Neural crest cell (in vitro differentiated cells): ENCODE results near the gene MRGPRF. TPM values are rescaled to one million over a fixed set of nuclear protein-coding genes. Genes with fewer than 3 reads are reported as not detected.

Source experiments
- DNase-seq: peaks from one replicate; pipeline ENCODE4 v3.0.0; 2021; ENCODE audit warnings: low read depth, mixed read lengths, low spot score
- H3K27ac Mint-ChIP-seq: one replicate; pipeline ENCODE4 v1.8.0; 2021; ENCODE audit warnings: mild to moderate bottlenecking, mixed read lengths; ENCODE audit not compliant: unreplicated experiment
- H3K27me3 Mint-ChIP-seq: 2 replicates; pipeline ENCODE4 v1.8.0; 2021; ENCODE audit warnings: low read depth, mild to moderate bottlenecking, mixed read lengths
- H3K36me3 Mint-ChIP-seq: 2 replicates; pipeline ENCODE4 v1.8.0; 2021; ENCODE audit warnings: low read depth, mild to moderate bottlenecking, mixed read lengths
- H3K4me1 Mint-ChIP-seq: 2 replicates; pipeline ENCODE4 v1.8.0; 2021; ENCODE audit warnings: mixed read lengths
- H3K4me3 Mint-ChIP-seq: one replicate; pipeline ENCODE4 v1.8.0; 2021; ENCODE audit warnings: mild to moderate bottlenecking, mixed read lengths
- H3K9me3 Mint-ChIP-seq: 2 replicates; pipeline ENCODE4 v1.8.0; 2021; ENCODE audit warnings: mixed read lengths
- total RNA-seq: library from RNA; stranded (reverse); gene quantifications from 2 replicates; pipeline ENCODE4 v1.2.1, GENCODE V29; 2021
- TF ChIP-seq, protein P1 (sequence below): fragments of 200-600 bp; sonication (generic); conservative IDR thresholded peaks from 2 replicates; pipeline ENCODE4 v1.5.0; 2021; ENCODE audit warnings: antibody characterized with exemption, mild to moderate bottlenecking

MRGPRF gene
- total RNA-seq, 1 donor from 2014 or later, result 0.23 TPM

DNA sequence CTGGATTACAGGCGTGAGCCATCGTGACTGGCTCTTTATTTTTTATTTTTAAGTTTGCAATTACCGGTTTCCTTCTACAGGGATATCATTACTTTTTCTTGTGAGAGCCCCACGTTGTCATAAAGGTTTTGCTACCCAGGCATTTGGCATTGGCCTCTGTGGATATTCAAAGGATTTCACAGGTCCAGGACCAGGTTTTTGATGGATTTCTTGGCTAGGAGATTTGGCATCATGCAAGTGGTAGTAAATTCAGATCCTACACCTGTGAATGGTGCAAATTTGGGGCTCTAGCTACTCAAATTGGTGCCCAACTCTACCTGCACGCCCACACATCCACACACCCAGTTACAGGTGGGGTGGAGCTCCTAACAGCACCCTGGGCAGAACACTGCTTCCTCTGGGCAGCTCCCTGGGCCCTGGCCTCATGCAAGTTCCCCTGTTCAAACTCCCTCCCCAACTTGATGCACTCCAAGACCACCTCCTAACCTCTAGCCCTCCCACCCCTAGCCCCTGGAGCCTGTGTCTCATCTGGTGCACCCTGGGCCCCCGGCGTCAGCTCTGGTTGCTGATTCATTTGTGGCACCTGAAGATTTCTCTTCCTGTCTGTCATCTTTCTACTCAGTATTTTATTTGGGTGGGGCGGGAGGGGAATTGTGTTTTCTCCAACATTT, 23.0 kb downstream of the MRGPRF start:
- DNase-seq, result no peak
- peaks cover 2% of the 10 kb centered on the region for H3K9me3 Mint-ChIP-seq
- TF ChIP-seq, protein P1, sequence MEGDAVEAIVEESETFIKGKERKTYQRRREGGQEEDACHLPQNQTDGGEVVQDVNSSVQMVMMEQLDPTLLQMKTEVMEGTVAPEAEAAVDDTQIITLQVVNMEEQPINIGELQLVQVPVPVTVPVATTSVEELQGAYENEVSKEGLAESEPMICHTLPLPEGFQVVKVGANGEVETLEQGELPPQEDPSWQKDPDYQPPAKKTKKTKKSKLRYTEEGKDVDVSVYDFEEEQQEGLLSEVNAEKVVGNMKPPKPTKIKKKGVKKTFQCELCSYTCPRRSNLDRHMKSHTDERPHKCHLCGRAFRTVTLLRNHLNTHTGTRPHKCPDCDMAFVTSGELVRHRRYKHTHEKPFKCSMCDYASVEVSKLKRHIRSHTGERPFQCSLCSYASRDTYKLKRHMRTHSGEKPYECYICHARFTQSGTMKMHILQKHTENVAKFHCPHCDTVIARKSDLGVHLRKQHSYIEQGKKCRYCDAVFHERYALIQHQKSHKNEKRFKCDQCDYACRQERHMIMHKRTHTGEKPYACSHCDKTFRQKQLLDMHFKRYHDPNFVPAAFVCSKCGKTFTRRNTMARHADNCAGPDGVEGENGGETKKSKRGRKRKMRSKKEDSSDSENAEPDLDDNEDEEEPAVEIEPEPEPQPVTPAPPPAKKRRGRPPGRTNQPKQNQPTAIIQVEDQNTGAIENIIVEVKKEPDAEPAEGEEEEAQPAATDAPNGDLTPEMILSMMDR, result no peak
- no peaks in the 10 kb centered on the region for H3K36me3 Mint-ChIP-seq
- no peak overlapping the region for H3K4me3 Mint-ChIP-seq
- H3K27me3 Mint-ChIP-seq, result peaks cover 41% of the 10 kb centered on the region
- no peak overlapping the region for H3K27ac Mint-ChIP-seq
- no peaks in the 10 kb centered on the region for H3K4me1 Mint-ChIP-seq

DNA sequence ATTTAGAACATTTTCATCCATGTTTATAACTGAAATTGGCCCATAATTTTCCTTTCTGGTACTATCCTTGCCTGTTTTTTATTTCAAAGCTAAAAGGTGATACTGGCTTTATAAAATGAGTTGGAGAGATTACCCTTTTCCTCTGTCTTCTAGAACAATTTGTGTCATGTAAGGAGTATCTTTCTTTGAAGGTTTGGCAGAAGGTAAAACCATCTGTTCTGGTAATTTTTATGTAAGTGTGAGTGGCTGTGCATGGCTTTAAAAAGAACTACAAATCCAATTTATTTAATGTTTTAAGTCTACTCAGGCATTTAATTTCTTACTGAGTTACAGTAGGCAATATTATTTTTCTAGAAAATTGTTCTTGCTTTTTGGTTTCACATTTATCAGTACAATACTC, 24.6 kb downstream of the MRGPRF start:
- no peak for DNase-seq
- H3K4me1 Mint-ChIP-seq, result no peaks in the 10 kb centered on the region
- TF ChIP-seq, protein P1, result no peak
- H3K9me3 Mint-ChIP-seq, result peaks cover 2% of the 10 kb centered on the region
- H3K27ac Mint-ChIP-seq, result no peak overlapping the region
- no peak overlapping the region for H3K4me3 Mint-ChIP-seq
- peaks cover 42% of the 10 kb centered on the region for H3K27me3 Mint-ChIP-seq
- H3K36me3 Mint-ChIP-seq, result no peaks in the 10 kb centered on the region

GRCh38 chr11:68987211-68987610, 25.8 kb downstream of the MRGPRF start:
- Mint-ChIP-seq H3K9me3 (peaks cover 2% of the 10 kb centered on the region), H3K4me3 (no peak overlapping the region), H3K27me3 (peaks cover 48% of the 10 kb centered on the region), H3K36me3 (no peaks in the 10 kb centered on the region), H3K27ac (no peak overlapping the region), H3K4me1 (no peaks in the 10 kb centered on the region)
- no peak for DNase-seq
- TF ChIP-seq, protein P1, result no peak

DNA sequence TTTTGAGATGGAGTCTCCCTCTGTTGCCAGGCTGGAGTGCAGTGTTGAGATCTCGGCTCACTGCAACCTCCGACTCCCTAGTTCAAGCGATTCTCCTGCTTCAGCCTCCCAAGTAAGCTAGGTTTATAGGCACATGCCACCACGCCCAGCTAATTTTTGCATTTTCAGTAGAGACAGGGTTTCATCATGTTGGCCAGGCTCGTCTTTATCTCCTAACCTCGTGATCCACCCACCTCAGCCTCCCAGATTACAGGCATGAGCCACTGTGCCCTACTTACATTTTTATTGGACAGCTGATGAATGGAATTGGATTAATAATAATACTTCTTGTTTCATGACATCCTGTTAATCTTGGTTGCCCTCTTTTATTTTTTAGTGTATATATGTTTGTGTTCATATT, 29.2 kb downstream of the MRGPRF start:
- Mint-ChIP-seq H3K4me1 (no peaks in the 10 kb centered on the region), H3K36me3 (no peaks in the 10 kb centered on the region), H3K4me3 (no peak overlapping the region), H3K27me3 (peaks cover 32% of the 10 kb centered on the region), H3K27ac (no peak overlapping the region), H3K9me3 (peaks cover 7% of the 10 kb centered on the region)
- TF ChIP-seq, protein P1, result no peak
- DNase-seq, result no peak

GRCh38 chr11:68982134-68982533, 30.9 kb downstream of the MRGPRF start:
- no peak overlapping the region for H3K4me3 Mint-ChIP-seq
- H3K27me3 Mint-ChIP-seq, result peaks cover 20% of the 10 kb centered on the region
- DNase-seq, result no peak
- H3K27ac Mint-ChIP-seq, result no peak overlapping the region
- TF ChIP-seq, protein P1, result no peak
- H3K36me3 Mint-ChIP-seq, result no peaks in the 10 kb centered on the region
- peaks cover 7% of the 10 kb centered on the region for H3K9me3 Mint-ChIP-seq
- no peaks in the 10 kb centered on the region for H3K4me1 Mint-ChIP-seq

DNA sequence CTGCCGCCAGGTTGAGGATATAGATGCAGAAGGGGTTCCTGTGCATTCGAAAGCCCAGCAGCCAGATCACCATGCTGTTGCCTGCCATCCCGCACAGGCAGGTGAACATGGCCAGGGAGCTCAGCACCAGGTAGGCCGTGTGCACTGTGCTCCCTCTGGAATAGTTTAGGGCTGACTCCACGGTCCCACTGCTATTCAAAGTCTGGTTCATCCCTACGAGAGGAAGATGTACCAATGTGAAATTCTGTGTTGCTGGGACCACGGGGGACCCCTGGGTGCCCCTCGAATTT, 32.3 kb downstream of the MRGPRF start, which contains the start of gene MRGPRD:
TSS of gene MRGPRD (minus strand) at position 211 of the 290 bp plus-strand sequence. CDS start at position 211, 0 bp downstream.
- H3K4me3 Mint-ChIP-seq, result no peak within 1 kb of the TSS
- no peaks in the 10 kb centered on the region for H3K4me1 Mint-ChIP-seq
- peaks cover 14% of the 10 kb centered on the region for H3K27me3 Mint-ChIP-seq
- H3K9me3 Mint-ChIP-seq, result peaks cover 5% of the 10 kb centered on the region
- TF ChIP-seq, protein P1, result no peak
- H3K36me3 Mint-ChIP-seq, result no peaks in the 10 kb centered on the region
- H3K27ac Mint-ChIP-seq, result no peak within 1 kb of the TSS
- no peak for DNase-seq
